Measurements from ENCODE around the gene PLCL1. TPM values are rescaled to one million over a fixed set of nuclear protein-coding genes. Genes with fewer than 3 reads are reported as not detected.

PLCL1 gene
- total RNA-seq, 6 donors from 2014 or later: 5.3 to 17.0 (median 8.1) TPM

- no peak for ATAC-seq (ENCODE audit: low FRiP score in 2 of 2)
- Histone ChIP-seq H3K4me3 (no peak overlapping the region), H3K27ac (no peak overlapping the region)
Observed at GRCh38 chr2:197878792-197879191, 74.4 kb downstream of the PLCL1 start.

GRCh38 chr2:197879812-197880408, 75.5 kb downstream of the PLCL1 start:
- no peak for DNase-seq
- no peaks in the 10 kb centered on the region for H3K36me3 ChIP-seq
- H3K4me1 ChIP-seq: peaks cover 0 to 4% (median 0%) of the 10 kb centered on the region in 4 donors
- WGBS, 2 donors: 74 to 81% methylated on average over 3 of the region's 3 CpGs
- no peaks in the 10 kb centered on the region for H3K9me3 ChIP-seq
- peak in 1 of 2 donors; percentile 67 for ATAC-seq (ENCODE audit: low FRiP score in 2 of 2)
- no peak overlapping the region for H3K4me3 ChIP-seq
- no peak for TF ChIP-seq POLR2AphosphoS5 (IDR thresholded peaks at IDR 0.05)
- TF ChIP-seq CTCF (IDR thresholded peaks at IDR 0.05): no peak
- TF ChIP-seq EP300 (IDR thresholded peaks at IDR 0.05): no peak
- H3K27ac ChIP-seq: no peak overlapping the region
- no peaks in the 10 kb centered on the region for H3K27me3 ChIP-seq

More at GRCh38 chr2:197878792-197879191, 74.4 kb downstream of the PLCL1 start:
- DNase-seq: no peak
- Histone ChIP-seq H3K9me3 (no peaks in the 10 kb centered on the region), H3K36me3 (no peaks in the 10 kb centered on the region), H3K27me3 (no peaks in the 10 kb centered on the region), H3K4me1 (peaks cover 0 to 4% (median 0%) of the 10 kb centered on the region in 4 donors)
- TF ChIP-seq POLR2A (IDR thresholded peaks at IDR 0.05) (no peak), POLR2AphosphoS5 (IDR thresholded peaks at IDR 0.05) (no peak), CTCF (IDR thresholded peaks at IDR 0.05) (no peak), EP300 (IDR thresholded peaks at IDR 0.05) (no peak)
- 92 to 100% methylated on average over 1 of the region's 1 CpG for WGBS, 2 donors

GRCh38 chr2:197883354-197884032, 79.1 kb downstream of the PLCL1 start:
- no peaks in the 10 kb centered on the region for H3K9me3 ChIP-seq
- H3K27ac ChIP-seq: no peak overlapping the region
- H3K4me3 ChIP-seq: no peak overlapping the region
- peaks cover 0 to 1% (median 0%) of the 10 kb centered on the region in 4 donors for H3K4me1 ChIP-seq
- TF ChIP-seq POLR2AphosphoS5 (IDR thresholded peaks at IDR 0.05) (no peak), CTCF (IDR thresholded peaks at IDR 0.05) (no peak)
- no peak for ATAC-seq (ENCODE audit: low FRiP score in 2 of 2)
- no peak for DNase-seq
- 85 to 87% methylated on average over 3 of the region's 3 CpGs for WGBS, 2 donors
- no peaks in the 10 kb centered on the region for H3K27me3 ChIP-seq
- H3K36me3 ChIP-seq: no peaks in the 10 kb centered on the region

GRCh38 chr2:197884252-197884651, 79.9 kb downstream of the PLCL1 start:
- Histone ChIP-seq H3K27ac (no peak overlapping the region), H3K4me1 (no peaks in the 10 kb centered on the region), H3K27me3 (no peaks in the 10 kb centered on the region), H3K9me3 (no peaks in the 10 kb centered on the region), H3K36me3 (no peaks in the 10 kb centered on the region), H3K4me3 (no peak overlapping the region)
- ATAC-seq (ENCODE audit: low FRiP score in 2 of 2) (no peak), DNase-seq (no peak)
- TF ChIP-seq POLR2AphosphoS5 (IDR thresholded peaks at IDR 0.05) (no peak), CTCF (IDR thresholded peaks at IDR 0.05) (no peak), POLR2A (IDR thresholded peaks at IDR 0.05) (no peak), EP300 (IDR thresholded peaks at IDR 0.05) (no peak)
- 78 to 80% methylated on average over 3 of the region's 3 CpGs for whole genome bisulfite sequencing, 2 donors

DNA sequence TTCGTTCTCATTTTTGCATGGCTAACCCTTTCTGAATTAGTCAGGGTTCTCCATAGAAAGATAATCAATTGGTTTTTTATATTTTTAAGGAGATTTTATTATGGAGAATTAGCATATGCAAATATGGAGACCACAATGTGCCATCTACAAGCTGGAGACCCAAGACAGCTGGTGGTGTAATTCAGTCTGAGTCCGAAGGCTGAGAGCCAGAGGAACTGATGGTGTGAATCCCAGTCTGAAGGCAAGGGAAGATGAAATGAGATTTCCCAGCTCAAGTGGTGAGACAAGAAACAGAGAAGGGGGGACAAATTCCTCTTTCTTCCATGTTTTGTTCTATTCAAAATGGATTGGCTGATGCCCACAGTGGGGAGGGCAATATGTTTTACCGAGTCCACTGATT, 80.7 kb downstream of the PLCL1 start:
- Histone ChIP-seq H3K27me3 (no peaks in the 10 kb centered on the region), H3K27ac (no peak overlapping the region), H3K9me3 (no peaks in the 10 kb centered on the region), H3K36me3 (no peaks in the 10 kb centered on the region), H3K4me1 (peaks cover 0 to 4% (median 1%) of the 10 kb centered on the region in 4 donors), H3K4me3 (no peak overlapping the region)
- DNase-seq (no peak), ATAC-seq (ENCODE audit: low FRiP score in 2 of 2) (no peak)
- 93% methylated on average over 3 of the region's 3 CpGs for WGBS, 2 donors
- TF ChIP-seq EP300 (IDR thresholded peaks at IDR 0.05) (no peak), CTCF (IDR thresholded peaks at IDR 0.05) (no peak), POLR2AphosphoS5 (IDR thresholded peaks at IDR 0.05) (no peak), POLR2A (IDR thresholded peaks at IDR 0.05) (no peak)
